NCI-H446 treated with DMSO at 0.1 percent for 48 hours (cell line): ENCODE measurements around the gene KRTAP1-3.
"Not testable (repeated sequence)": the region's sequence is repeated elsewhere in the genome, so short reads cannot be mapped to it uniquely, and the experiment has no call there.

Experiments used
- DNase-seq: peaks from one replicate; lab custom pipeline; 2025; lab: John Stamatoyannopoulos, UW

Gene KRTAP1-3, protein sequence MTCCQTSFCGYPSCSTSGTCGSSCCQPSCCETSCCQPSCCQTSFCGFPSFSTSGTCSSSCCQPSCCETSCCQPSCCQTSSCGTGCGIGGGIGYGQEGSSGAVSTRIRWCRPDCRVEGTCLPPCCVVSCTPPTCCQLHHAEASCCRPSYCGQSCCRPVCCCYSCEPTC

DNA sequence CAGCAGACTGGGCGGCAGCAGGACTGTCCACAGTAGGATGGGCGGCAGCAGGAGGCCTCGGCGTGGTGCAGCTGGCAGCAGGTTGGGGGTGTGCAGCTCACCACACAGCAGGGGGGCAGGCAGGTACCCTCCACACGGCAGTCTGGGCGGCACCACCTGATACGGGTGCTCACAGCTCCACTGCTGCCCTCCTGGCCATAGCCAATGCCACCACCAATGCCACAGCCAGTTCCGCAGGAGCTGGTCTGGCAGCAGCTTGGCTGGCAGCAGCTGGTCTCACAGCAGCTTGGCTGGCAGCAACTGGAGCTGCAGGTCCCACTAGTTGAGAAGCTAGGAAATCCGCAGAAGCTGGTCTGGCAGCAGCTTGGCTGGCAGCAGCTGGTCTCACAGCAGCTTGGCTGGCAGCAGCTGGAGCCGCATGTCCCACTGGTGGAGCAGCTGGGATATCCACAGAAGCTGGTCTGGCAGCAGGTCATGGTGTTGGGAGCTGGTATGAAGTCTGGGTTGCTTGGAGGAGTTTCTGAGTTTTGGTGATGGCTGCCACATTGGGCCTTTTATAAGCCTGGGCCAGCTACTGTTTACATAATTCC, at the start of gene KRTAP1-3:
Gene KRTAP1-3, minus strand, starts transcription at position 529 of the 590 bp plus-strand sequence. Its CDS starts 53 bp downstream, at position 476.
- not testable (repeated sequence) for DNase-seq

DNA sequence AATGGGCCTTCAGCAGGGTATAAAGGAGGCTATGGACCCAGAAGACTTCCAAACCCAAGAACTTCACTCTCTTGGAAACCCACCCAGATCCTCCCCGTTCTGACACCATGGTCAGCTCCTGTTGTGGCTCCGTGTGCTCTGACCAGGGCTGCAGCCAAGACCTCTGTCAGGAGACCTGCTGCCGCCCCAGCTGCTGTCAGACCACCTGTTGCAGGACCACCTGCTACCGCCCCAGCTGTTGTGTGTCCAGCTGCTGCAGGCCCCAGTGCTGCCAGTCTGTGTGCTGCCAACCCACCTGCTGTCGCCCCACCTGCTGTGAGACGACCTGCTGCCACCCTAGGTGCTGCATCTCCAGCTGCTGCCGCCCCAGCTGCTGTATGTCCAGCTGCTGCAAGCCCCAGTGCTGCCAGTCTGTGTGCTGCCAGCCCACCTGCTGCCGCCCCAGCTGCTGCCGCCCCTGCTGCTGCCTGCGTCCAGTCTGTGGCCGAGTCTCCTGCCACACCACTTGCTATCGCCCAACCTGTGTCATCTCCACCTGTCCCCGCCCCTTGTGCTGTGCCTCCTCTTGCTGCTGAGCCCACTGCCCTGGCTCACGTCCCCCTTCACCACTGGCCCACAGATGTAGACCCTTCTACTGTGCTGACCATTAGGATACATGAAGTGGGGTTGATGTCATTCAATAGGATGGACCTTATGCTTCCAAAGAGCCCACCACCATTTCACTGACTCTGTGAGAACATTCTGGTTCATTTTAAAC, 49.6 kb upstream of the KRTAP1-3 start, which contains the start of gene KRTAP4-7:
Gene KRTAP4-7, plus strand, starts transcription at position 51 of the 757 bp plus-strand sequence. Its CDS starts 57 bp downstream, at position 108.
- DNase-seq, result not testable (repeated sequence)

DNA sequence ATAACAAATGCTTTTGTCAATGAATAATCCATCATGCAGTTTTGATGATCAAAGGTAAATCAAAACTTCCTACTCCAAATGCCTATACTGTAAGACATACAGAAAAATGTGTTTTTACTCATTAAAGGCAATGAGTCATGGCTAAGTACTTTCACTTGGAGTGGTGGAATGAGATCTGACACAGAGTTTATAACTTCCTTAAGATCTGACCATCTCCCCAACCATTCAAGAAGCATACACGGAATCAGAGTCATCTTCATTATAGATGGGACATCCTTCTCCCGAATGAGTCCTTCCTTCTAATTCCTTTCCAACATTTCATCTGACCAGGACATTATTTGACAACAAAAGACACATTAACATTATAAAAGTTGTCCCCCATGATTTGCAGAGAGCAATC, 48.8 kb upstream of the KRTAP1-3 start:
- DNase-seq, result not testable (repeated sequence)

DNA sequence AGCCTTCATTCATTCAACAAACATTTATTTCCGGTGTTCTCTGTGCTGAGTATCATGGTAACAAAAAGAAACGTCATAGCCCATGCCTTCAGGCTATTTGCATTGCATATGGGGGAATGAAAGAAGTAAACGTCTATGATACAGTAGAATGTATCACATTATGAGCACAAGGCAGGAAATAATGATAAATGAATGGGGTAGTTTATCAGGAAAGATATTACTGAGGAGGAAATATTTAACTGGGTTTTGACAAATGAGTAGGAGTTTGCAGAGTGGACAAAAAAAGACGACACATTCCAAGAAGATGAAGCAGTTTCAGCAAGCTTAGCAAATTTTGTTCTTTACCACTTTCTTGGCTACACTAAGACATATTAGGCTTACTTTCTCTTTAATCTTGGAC, 48.0 kb upstream of the KRTAP1-3 start:
- DNase-seq, result no peak

DNA sequence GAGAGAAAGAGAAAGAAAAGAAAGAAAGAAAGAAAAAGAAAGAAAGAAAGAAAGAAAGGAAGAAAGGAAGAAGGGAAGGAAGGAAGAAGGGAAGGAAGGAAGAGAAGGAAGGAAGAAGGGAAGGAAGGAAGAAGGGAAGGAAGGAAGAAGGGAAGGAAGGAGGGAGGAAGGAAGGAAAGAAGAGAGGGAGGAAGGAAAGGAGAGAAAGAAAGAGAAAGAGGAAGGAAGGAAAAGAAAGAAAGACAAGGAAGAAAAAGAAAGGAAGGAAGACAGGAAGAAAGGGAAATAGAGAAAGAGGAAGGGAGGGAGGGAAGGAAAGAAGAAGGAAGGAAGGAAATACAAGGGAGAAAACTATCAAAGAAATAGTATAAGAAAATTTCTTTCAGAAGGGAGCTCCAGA, 42.1 kb upstream of the KRTAP1-3 start:
- no peak for DNase-seq

DNA sequence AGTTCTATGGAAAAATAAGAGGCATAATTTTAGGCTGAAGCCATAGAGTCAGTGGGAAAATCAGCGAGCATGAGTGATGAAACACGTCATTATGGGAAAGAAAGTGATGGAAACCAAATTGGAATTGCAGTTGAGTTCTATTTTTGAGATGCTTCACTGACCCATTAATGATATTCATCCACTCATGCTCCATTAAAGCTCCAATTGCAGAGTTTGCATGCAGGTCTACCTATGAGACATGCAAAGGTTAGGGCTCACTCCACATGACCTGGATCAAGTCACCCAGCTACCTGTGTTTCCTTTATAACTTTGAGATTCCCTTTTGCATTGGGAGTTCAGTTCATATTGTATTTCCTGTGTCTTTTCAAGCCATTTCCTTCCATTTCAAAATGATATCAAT, 39.0 kb upstream of the KRTAP1-3 start:
- DNase-seq, result no peak

DNA sequence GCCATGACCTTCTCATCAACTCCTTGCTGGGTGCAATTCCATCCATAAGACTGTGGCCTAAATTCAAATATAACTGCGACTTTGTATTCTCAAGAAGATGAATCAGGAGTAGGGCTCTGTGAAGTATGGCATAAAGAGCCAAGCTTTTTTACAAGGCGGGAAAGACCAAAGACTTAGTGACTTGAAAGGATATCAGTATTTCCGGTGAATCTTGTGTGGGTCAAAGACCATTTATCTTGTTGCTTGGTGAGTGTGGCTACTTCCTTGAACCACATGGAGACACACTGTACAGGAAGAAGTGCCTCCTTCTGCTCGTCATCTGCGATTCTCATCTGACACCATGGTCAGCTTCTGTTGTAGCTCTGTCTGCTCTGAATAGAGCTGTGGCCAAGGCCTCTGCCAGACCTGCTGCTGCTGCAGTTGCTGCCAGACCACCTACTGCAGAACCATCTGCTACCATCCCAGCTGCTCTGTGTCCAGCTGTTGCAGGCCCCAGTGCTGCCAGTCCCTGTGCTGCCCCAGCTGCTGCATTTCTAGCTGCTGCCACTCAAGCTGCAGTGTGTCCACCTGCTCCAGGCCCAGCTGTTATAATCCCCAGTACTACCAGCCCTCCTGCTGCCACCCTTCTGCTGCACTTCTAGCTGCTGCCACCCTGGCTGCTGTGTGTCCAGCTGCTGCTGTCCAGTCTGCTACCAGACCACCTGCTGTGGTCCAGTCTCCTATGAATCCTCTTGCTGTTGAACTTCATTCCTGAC, 37.1 kb upstream of the KRTAP1-3 start:
- DNase-seq, result no peak

DNA sequence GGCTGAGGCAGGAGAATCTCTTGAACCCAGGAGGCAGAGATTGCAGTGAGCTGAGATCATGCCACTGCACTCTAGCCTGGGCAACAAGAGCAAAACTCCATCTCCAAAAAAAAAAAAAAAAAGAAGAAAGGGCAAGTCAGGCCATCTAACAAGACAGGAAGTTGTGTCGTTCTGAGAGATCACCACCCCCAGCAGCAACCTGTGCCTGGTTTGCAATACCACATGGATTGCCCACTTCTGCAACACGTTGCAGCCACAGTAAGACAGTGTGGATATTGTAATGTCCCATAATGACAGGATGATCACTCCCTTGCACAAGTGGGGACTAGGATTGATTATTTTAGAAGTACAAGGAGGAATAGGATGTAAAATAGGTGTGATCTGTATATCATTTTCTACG, 34.4 kb upstream of the KRTAP1-3 start:
- no peak for DNase-seq

DNA sequence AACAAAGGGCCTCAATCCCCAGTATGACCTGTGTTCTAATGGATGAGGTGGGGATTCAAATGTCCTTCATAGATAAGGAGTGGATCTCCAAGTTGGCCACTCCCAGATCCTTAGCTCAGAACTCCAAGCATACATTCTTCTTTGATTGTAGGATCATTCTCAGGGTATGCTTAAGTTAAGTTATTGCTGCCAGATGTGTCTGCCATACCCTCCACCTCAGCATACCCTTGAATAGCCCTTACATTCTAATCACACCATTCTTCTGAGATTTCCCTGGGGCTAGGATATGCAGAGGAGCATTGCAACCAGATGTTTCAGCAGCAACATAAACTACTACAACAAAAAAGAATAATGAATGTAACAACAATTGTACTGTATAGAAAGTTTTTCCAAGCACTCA, 32.6 kb upstream of the KRTAP1-3 start:
- DNase-seq, result no peak

DNA sequence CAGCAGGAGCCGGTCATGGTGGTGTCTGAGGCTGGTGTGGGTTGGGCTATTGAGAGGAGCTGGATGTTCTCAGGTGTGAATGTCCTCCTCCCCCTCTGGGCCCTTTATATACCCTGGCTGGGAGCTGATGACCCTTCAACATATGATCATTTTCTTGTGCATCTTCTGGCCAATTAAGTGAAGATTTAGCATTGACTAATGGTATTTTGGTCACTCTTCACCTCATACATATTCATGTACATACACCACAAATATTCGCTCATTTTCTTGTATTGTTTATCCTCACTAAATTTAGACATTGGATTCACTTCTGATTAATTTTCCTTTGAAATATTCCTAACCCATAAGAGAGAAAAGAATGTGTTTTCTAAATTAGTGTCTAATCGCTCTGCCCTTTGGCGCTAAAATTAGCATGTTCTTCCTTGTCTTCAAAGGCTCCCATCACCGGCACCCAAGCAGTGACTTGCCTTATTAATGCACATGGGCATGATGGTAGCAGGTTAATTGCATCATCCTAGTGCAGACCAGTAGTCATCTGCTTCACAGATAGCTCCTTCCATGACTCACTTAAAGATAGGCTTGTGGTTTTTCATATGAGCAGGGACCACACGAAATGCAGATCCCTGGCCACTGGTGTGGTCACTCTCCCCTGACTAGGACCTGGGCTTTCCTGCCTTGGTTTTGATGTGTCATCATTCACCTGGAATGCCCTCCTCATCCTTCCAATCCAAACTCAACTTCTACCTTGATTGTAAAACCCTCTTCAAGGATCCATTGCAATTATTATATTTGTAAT, 31.4 kb upstream of the KRTAP1-3 start, which contains the start of gene KRTAP2-4:
Gene KRTAP2-4, minus strand, starts transcription at position 51 of the 796 bp plus-strand sequence. Its CDS starts 34 bp downstream, at position 17.
- DNase-seq, result no peak

DNA sequence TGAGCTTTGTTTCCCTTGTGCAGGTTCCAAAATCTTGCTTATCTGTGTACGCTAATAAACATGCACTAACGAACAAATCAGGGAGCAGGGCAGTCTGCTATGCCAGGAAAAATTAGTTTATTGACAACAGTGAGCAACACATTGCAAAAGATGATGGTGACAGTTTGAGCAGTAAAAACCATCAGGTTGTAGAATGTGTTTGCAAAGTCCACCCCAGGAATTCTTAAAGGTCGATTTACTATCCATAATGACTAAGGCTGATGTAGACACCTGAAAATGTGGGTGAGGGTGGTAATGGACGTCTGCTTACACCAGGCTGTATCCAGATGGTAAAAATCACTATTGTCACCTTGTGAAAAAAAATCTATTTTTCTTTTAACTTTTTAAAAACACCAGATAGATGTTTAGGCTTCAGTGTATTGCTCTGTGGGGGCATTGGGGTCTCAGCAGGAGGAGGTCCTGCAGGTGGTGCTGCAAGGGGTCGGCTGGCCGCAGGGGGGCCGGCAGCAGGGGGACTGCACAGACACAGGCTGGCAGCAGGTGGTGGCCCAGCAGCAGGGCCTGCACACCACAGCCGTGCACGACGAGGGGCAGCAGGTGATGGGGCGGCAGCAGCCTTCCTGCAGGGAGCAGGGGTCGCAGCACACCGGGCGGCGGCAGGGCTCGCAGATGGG, 30.5 kb upstream of the KRTAP1-3 start:
- DNase-seq, result not testable (repeated sequence)

DNA sequence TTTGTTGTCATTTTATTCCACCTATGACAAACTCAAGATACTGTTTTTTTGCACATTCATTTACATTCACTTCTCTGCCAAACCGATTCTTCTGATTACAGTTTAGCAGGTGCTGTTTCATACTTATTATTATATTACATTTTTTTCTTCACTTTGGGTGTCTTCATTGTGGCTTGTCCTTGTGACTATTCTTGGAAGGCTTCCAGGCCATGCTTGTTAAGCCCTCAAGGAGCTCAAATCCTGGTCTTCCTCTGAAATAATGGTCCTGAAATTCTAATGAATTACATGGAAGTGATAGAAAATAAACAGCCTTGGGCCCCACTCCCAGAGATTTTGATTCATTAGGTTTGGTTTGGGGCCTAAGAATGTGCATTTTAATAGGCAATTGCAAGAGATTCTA, 29.6 kb upstream of the KRTAP1-3 start:
- DNase-seq, result no peak

DNA sequence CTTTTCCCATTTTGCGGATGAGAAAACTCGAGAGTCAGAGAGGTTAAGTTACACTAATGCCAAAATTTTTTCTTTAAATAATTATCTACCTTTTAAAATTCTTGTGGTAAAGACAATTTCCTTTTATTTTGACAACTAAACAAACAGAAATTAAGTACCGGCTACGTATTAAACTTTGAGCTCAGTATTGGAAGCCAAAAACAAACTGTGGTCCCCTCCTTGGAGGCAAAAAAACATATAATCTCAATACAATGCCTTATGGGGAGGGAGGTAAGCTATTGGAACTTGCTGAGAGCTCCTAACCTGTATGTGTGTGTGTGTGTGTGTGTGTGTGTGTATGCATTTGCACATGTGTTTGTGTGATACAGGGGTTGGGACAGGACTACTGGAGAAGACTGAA, 28.8 kb upstream of the KRTAP1-3 start:
- no peak for DNase-seq

DNA sequence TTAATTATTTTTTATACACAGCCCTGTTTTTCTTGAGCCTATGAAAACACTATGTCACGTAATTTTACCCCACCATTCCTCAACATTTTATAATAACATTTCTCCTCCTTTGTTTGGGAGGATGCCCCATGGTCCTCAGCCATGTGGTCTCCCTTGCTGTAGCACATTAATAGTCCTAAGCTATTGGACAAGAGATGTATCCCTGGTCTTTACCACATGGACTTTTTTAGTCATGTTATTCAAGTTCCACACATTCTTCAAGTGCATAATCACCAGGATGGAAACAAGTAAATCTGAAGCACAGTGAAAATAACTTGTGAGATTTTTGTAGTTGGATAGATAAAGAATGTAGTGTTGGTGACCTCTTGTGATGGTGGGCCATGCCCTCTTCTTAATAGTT, 27.3 kb upstream of the KRTAP1-3 start:
- DNase-seq, result no peak

DNA sequence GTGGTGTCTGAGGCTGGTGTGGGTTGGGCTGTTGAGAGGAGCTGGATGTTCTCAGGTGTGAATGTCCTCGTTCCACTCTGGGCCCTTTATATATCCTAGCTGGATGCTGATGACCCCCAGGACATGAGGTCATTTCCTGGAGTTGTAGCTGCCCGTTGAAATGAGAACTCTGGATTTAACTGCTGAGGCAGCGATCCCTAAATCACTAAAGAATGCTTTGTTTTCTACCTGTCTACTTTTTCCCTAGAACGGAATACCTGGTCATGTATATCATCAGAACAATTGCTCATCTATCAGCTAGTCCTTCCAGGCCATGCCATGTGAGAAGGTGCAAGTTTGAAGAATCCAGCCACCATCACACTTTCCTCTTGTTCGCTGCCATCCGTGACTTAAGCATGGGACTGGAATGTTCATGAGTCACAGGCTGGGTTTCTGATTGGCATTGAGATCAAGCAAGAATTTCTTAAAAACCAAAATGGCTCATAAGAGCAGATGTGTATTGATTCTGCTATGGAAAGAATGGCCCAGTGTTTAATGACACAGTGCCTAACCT, 25.5 kb upstream of the KRTAP1-3 start, which contains the start of gene KRTAP2-3:
Gene KRTAP2-3, minus strand, starts transcription at position 63 of the 553 bp plus-strand sequence. CDS start 64 bp downstream, outside the sequence.
- DNase-seq, result no peak

DNA sequence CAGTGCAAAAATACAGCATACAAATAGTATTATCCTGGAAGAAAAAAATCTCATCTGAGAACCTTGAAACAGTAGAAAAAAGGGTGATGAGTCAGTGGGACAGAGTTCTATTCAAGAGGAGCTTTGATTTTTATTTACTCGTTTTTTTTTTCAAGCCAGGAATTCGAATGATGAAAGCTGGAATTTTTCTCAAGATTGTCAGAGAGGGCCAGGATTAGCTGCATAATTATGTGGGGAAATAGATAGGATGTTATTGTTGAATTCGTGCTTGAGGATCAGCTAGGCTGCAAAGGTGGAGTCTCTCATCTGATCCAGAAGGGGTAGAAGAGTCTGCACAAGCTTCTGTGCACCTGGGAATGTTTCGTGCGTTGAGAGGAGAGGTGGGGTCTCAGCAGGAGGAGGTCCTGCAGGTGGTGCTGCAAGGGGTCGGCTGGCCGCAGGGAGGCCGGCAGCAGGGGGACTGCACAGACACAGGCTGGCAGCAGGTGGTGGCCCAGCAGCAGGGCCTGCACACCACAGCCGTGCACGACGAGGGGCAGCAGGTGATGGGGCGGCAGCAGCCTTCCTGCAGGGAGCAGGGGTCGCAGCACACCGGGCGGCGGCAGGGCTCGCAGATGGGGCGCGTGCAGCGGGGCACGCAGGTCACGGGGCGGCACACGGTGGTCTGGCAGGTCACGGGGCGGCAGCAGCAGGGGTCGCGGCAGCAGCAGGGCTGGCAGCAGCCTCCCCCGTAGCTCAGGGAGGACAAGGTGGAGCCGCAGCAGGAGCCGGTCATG, 24.8 kb upstream of the KRTAP1-3 start:
- not testable (repeated sequence) for DNase-seq

DNA sequence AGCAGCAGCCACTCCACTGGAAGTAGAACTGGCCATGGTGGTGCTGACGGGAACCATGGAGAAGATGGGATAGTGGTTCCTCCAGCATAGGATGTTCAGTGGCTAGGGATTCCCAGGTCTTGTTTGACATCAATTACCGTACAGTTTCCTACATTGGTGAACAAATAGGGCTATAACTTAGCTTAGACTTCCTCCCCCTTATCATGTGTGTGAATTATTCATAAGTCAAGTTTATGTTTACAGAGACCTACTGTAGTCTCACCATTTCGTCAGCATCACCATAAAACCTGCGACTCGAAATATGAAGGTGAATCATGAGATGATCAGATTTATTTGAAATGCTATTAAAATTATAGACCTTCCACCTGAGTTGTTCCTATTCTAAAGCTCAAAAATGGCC, 24.1 kb upstream of the KRTAP1-3 start:
- DNase-seq, result no peak

DNA sequence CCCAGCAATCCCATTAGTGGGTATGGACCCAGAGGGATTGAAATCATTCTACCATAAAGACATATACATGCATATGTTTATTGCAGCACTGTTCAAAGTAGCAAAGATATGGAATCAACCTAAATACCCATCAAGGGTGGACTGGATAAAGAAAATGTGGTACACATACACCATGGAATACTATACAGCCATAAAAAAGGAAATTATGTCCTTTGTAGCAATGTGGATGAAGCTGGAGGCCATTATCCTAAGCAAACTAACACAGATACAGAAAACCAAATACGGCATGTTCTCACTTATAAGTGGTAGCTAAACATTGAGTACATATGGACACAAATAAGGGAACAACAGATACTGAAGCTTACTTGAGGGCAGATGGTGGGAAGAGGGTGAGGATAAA, 22.9 kb upstream of the KRTAP1-3 start:
- no peak for DNase-seq

DNA sequence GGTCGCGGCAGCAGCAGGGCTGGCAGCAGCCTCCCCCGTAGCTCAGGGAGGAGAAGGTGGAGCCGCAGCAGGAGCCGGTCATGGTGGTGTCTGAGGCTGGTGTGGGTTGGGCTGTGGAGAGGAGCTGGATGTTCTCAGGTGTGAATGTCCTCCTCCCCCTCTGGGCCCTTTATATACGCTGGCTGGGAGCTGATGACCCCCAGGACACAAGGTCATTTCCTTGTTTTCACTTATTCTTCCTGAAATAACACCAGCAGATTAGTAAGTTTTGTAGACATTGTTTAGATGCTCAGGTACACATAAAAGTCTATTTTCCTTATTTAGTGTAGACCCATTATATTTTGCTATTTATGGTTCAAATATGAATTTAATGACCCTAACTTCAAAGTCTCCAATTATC, 20.5 kb upstream of the KRTAP1-3 start, which contains the start of gene KRTAP2-2:
Gene KRTAP2-2, minus strand, starts transcription at position 101 of the 400 bp plus-strand sequence. Its CDS starts 19 bp downstream, at position 82.
- not testable (repeated sequence) for DNase-seq
